Tibial nerve (tissue), 4 donors: ENCODE measurements around the gene TBC1D2B.

Experiments used
- EP300 ChIP-seq, 2 donors: sonication (generic); formaldehyde crosslinking; IDR thresholded peaks; one replicate each; pipeline ENCODE4 v1.6.1; 2017; ENCODE audit warnings: antibody characterized with exemption in 2 of 2, mild to moderate bottlenecking in 1 of 2
- POLR2A ChIP-seq, 2 donors: fragments of 450-650 bp; IDR thresholded peaks; one replicate each; pipeline ENCODE4 v1.6.1; 2017; ENCODE audit warnings: antibody characterized with exemption in 2 of 2, mild to moderate bottlenecking in 2 of 2, moderate library complexity in 2 of 2
- TF ChIP-seq, protein P1 (sequence below), 5 experiments: fragments of 200-600 bp in 3 of 5; fragments of 450-650 bp in 2 of 5; sonication (generic) in 3 of 5; IDR thresholded peaks; one replicate each; pipeline ENCODE4 v1.5.1; 2016 to 2019; ENCODE audit warnings: antibody characterized with exemption in 5 of 5, mild to moderate bottlenecking in 3 of 5, moderate library complexity in 2 of 5

DNA sequence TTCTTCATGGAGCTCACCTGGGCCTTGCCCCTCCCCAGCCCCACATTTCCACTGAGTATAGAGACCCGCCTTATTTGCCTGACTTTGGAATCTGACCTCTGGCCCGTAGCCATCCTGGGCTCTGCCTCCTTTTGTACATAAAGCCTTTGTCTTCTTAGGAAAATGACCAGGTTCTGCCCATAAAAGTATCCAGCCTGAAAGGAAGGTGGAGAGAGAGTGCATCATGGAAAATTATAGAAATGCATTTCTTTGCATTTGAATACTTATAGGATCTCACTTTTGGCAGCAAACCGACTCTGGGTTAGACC is 11.2 kb upstream of the TBC1D2B start:
- no peak for TF ChIP-seq POLR2A (IDR thresholded peaks at IDR 0.05)
- TF ChIP-seq, protein P1, sequence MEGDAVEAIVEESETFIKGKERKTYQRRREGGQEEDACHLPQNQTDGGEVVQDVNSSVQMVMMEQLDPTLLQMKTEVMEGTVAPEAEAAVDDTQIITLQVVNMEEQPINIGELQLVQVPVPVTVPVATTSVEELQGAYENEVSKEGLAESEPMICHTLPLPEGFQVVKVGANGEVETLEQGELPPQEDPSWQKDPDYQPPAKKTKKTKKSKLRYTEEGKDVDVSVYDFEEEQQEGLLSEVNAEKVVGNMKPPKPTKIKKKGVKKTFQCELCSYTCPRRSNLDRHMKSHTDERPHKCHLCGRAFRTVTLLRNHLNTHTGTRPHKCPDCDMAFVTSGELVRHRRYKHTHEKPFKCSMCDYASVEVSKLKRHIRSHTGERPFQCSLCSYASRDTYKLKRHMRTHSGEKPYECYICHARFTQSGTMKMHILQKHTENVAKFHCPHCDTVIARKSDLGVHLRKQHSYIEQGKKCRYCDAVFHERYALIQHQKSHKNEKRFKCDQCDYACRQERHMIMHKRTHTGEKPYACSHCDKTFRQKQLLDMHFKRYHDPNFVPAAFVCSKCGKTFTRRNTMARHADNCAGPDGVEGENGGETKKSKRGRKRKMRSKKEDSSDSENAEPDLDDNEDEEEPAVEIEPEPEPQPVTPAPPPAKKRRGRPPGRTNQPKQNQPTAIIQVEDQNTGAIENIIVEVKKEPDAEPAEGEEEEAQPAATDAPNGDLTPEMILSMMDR (IDR thresholded peaks at IDR 0.05): no peak
- TF ChIP-seq EP300 (IDR thresholded peaks at IDR 0.05): no peak
